ENCODE results near the gene RGMA. TPM values are rescaled to one million over a fixed set of nuclear protein-coding genes. Genes with fewer than 3 reads are reported as not detected.

RGMA gene
- total RNA-seq, 1 donor from 2014 or later: 6.2 TPM

- H3K9me3 Mint-ChIP-seq (ENCODE audit: unreplicated experiment): no peaks in the 10 kb centered on the region
- Histone ChIP-seq H3K9ac (ENCODE audit: low read length) (no peak overlapping the region), H3K9me3 (ENCODE audit: insufficient read depth, low read depth, low read length) (no peaks in the 10 kb centered on the region), H3K27me3 (ENCODE audit: insufficient read depth, low read length) (peaks cover 20% of the 10 kb centered on the region), H3K4me1 (ENCODE audit: insufficient read depth, low read length) (no peaks in the 10 kb centered on the region), H3K4me3 (ENCODE audit: insufficient read depth, low read depth, low read length) (no peak overlapping the region), H2AFZ (ENCODE audit: low read depth, low read length) (no peak overlapping the region), H3K79me2 (ENCODE audit: insufficient read depth, low read length) (no peaks in the 10 kb centered on the region), H3K36me3 (ENCODE audit: insufficient read depth, low read length) (no peaks in the 10 kb centered on the region), H4K20me1 (ENCODE audit: insufficient read depth, low read length) (no peaks in the 10 kb centered on the region), H3K27ac (ENCODE audit: low read depth, low read length) (no peak overlapping the region), H3K4me2 (ENCODE audit: low read length) (no peak overlapping the region)
- H3K27ac Mint-ChIP-seq (ENCODE audit: unreplicated experiment): no peak overlapping the region
- FAIRE-seq: no peak
- peaks cover 11% of the 10 kb centered on the region for H3K4me1 Mint-ChIP-seq (ENCODE audit: low read depth, unreplicated experiment)
- TF ChIP-seq CTCF (IDR thresholded peaks at IDR 0.05; ENCODE audit: insufficient read depth, low read depth, low read length) (no peak), EZH2 (IDR thresholded peaks at IDR 0.05; ENCODE audit: insufficient read depth, low read length) (no peak)
- peaks cover 10% of the 10 kb centered on the region for H3K36me3 Mint-ChIP-seq (ENCODE audit: low read depth, unreplicated experiment)
- no peak for DNase-seq (ENCODE audit: low read depth)
- H3K4me3 Mint-ChIP-seq (ENCODE audit: unreplicated experiment): no peak overlapping the region
- H3K27me3 Mint-ChIP-seq (ENCODE audit: low read depth, unreplicated experiment): no peaks in the 10 kb centered on the region
Observed at GRCh38 chr15:93058128-93058527, 30.9 kb downstream of the RGMA start.

- no peak overlapping the region for H3K4me3 Mint-ChIP-seq (ENCODE audit: unreplicated experiment)
- H2AFZ ChIP-seq (ENCODE audit: low read depth, low read length): no peak overlapping the region
- FAIRE-seq (no peak), DNase-seq (ENCODE audit: low read depth) (no peak)
- H3K27me3 ChIP-seq (ENCODE audit: insufficient read depth, low read length): peaks cover 18% of the 10 kb centered on the region
- no peaks in the 10 kb centered on the region for H3K27me3 Mint-ChIP-seq (ENCODE audit: low read depth, unreplicated experiment)
- no peak overlapping the region for H3K4me2 ChIP-seq (ENCODE audit: low read length)
- no peaks in the 10 kb centered on the region for H3K9me3 Mint-ChIP-seq (ENCODE audit: unreplicated experiment)
- H3K27ac Mint-ChIP-seq (ENCODE audit: unreplicated experiment): no peak overlapping the region
- H3K79me2 ChIP-seq (ENCODE audit: insufficient read depth, low read length): no peaks in the 10 kb centered on the region
- H3K4me1 ChIP-seq (ENCODE audit: insufficient read depth, low read length): no peaks in the 10 kb centered on the region
- H3K9ac ChIP-seq (ENCODE audit: low read length): no peak overlapping the region
- no peak overlapping the region for H3K27ac ChIP-seq (ENCODE audit: low read depth, low read length)
- no peaks in the 10 kb centered on the region for H3K9me3 ChIP-seq (ENCODE audit: insufficient read depth, low read depth, low read length)
- no peak overlapping the region for H3K4me3 ChIP-seq (ENCODE audit: insufficient read depth, low read depth, low read length)
- peaks cover 10% of the 10 kb centered on the region for H3K36me3 Mint-ChIP-seq (ENCODE audit: low read depth, unreplicated experiment)
- TF ChIP-seq CTCF (IDR thresholded peaks at IDR 0.05; ENCODE audit: insufficient read depth, low read depth, low read length) (no peak), EZH2 (IDR thresholded peaks at IDR 0.05; ENCODE audit: insufficient read depth, low read length) (no peak)
- no peaks in the 10 kb centered on the region for H4K20me1 ChIP-seq (ENCODE audit: insufficient read depth, low read length)
- no peaks in the 10 kb centered on the region for H3K36me3 ChIP-seq (ENCODE audit: insufficient read depth, low read length)
- H3K4me1 Mint-ChIP-seq (ENCODE audit: low read depth, unreplicated experiment): peaks cover 8% of the 10 kb centered on the region
Observed at GRCh38 chr15:93057618-93058017, 31.4 kb downstream of the RGMA start.

- Mint-ChIP-seq H3K27ac (ENCODE audit: unreplicated experiment) (no peak overlapping the region), H3K9me3 (ENCODE audit: unreplicated experiment) (no peaks in the 10 kb centered on the region), H3K4me1 (ENCODE audit: low read depth, unreplicated experiment) (peaks cover 6% of the 10 kb centered on the region), H3K4me3 (ENCODE audit: unreplicated experiment) (no peak overlapping the region), H3K36me3 (ENCODE audit: low read depth, unreplicated experiment) (peaks cover 10% of the 10 kb centered on the region), H3K27me3 (ENCODE audit: low read depth, unreplicated experiment) (no peaks in the 10 kb centered on the region)
- no peak for TF ChIP-seq CTCF (IDR thresholded peaks at IDR 0.05; ENCODE audit: insufficient read depth, low read depth, low read length)
- TF ChIP-seq EZH2 (IDR thresholded peaks at IDR 0.05; ENCODE audit: insufficient read depth, low read length): no peak
- Histone ChIP-seq H3K79me2 (ENCODE audit: insufficient read depth, low read length) (no peaks in the 10 kb centered on the region), H3K9me3 (ENCODE audit: insufficient read depth, low read depth, low read length) (no peaks in the 10 kb centered on the region), H3K27ac (ENCODE audit: low read depth, low read length) (no peak overlapping the region), H3K36me3 (ENCODE audit: insufficient read depth, low read length) (no peaks in the 10 kb centered on the region), H3K4me3 (ENCODE audit: insufficient read depth, low read depth, low read length) (no peak overlapping the region), H3K27me3 (ENCODE audit: insufficient read depth, low read length) (peaks cover 17% of the 10 kb centered on the region), H3K4me2 (ENCODE audit: low read length) (no peak overlapping the region), H3K9ac (ENCODE audit: low read length) (no peak overlapping the region), H4K20me1 (ENCODE audit: insufficient read depth, low read length) (no peaks in the 10 kb centered on the region), H3K4me1 (ENCODE audit: insufficient read depth, low read length) (no peaks in the 10 kb centered on the region), H2AFZ (ENCODE audit: low read depth, low read length) (no peak overlapping the region)
- no peak for FAIRE-seq
- no peak for DNase-seq (ENCODE audit: low read depth)
Observed at GRCh38 chr15:93056836-93057235, 32.2 kb downstream of the RGMA start.
